AG10803 (cell line): Measurements from ENCODE around the gene C5orf58.

Experiments
- DNase-seq: peaks from one replicate; pipeline ENCODE4 v3.0.0; 2010; ENCODE audit warnings: low read depth
- H3K4me3 ChIP-seq: 2 replicates; pipeline ENCODE4 v1.5.1; 2011; ENCODE audit warnings: mild to moderate bottlenecking, low read length, control low read depth
- CTCF ChIP-seq: conservative IDR thresholded peaks from 2 replicates; pipeline ENCODE4 v1.5.1; 2011; ENCODE audit warnings: mild to moderate bottlenecking, low read length, control low read depth, inconsistent platforms

Gene C5orf58

GRCh38 chr5:170195961-170196360, 36.8 kb upstream of the C5orf58 start:
- no peak for TF ChIP-seq CTCF
- H3K4me3 ChIP-seq: no peak overlapping the region
- no peak for DNase-seq

GRCh38 chr5:170200876-170201275, 31.9 kb upstream of the C5orf58 start:
- no peak overlapping the region for H3K4me3 ChIP-seq
- TF ChIP-seq CTCF: no peak
- no peak for DNase-seq

- no peak overlapping the region for H3K4me3 ChIP-seq
- TF ChIP-seq CTCF: no peak
- no peak for DNase-seq
These were observed 31.5 kb upstream of the C5orf58 start for GRCh38 chr5:170201311-170201710.

GRCh38 chr5:170202117-170202516, 30.7 kb upstream of the C5orf58 start:
- TF ChIP-seq CTCF: no peak
- no peak for DNase-seq
- H3K4me3 ChIP-seq: no peak overlapping the region

- DNase-seq: no peak
- no peak for TF ChIP-seq CTCF
- no peak overlapping the region for H3K4me3 ChIP-seq
These were observed 28.6 kb upstream of the C5orf58 start for GRCh38 chr5:170204202-170204601.

- no peak for DNase-seq
- no peak for TF ChIP-seq CTCF
- no peak overlapping the region for H3K4me3 ChIP-seq
These were observed 26.6 kb upstream of the C5orf58 start for GRCh38 chr5:170206216-170206615.

- no peak overlapping the region for H3K4me3 ChIP-seq
- no peak for DNase-seq
- TF ChIP-seq CTCF: no peak
These were observed 25.8 kb upstream of the C5orf58 start for GRCh38 chr5:170206958-170207357.
